C4-2B (cell line): ENCODE measurements around the gene RADIL.
"Not testable (repeated sequence)": the region's sequence is repeated elsewhere in the genome, so short reads cannot be mapped to it uniquely, and the experiment has no call there.

Experiments used
- H3K27ac ChIP-seq: fragments of 450-650 bp; 2 replicates; pipeline ENCODE4 v1.5.1; 2017
- ZFX ChIP-seq: fragments of 450-650 bp; IDR thresholded peaks from 2 replicates; pipeline ENCODE4 v1.6.1; 2017
- TF ChIP-seq, protein P1 (sequence below): fragments of 450-650 bp; conservative IDR thresholded peaks from 2 replicates; pipeline ENCODE4 v1.5.1; 2017; ENCODE audit warnings: mild to moderate bottlenecking

Gene RADIL

DNA sequence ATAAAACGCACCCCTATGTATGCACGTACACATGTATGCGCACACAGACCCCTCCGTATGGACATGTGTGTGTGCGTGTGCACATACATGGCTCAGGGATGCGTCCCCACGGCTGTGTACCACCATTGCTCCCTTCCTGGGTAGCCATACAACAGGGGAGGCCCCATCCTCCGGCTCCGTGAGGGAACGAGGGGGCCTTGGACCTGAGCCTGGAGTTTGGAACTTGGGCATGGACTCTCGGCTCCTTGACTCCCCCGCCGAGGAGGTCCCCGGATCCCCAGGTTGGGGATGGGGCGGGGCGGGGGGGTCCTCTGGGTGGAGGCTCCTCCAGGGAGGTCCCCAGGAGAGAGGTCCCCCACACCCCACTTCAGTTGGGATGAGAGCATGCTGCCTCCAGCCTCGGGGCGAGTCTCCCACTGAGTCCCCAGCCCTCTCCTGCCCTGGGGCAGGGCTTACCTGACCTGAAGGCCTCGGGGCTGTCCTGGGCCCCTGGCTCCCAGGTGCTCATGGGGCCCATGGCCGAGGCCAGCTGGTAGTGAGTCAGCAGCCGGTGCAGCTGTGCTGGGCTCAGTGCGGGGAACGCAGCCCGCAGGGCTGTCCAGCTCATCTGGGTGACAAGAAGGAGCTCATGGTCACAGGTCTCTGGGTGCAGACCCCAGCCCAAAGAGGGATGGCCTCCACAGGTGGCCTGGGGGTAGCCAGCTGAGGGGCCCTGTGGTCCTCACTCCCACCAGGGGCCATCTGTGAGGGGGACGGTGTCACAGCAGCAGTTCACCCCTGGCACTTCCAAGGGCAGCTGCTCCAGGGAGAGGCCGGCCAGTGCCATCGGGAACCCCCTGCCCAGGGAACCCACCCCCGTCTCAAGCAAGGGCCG lies 78.2 kb downstream of the RADIL start:
- H3K27ac ChIP-seq = no peak overlapping the region
- TF ChIP-seq, protein P1, sequence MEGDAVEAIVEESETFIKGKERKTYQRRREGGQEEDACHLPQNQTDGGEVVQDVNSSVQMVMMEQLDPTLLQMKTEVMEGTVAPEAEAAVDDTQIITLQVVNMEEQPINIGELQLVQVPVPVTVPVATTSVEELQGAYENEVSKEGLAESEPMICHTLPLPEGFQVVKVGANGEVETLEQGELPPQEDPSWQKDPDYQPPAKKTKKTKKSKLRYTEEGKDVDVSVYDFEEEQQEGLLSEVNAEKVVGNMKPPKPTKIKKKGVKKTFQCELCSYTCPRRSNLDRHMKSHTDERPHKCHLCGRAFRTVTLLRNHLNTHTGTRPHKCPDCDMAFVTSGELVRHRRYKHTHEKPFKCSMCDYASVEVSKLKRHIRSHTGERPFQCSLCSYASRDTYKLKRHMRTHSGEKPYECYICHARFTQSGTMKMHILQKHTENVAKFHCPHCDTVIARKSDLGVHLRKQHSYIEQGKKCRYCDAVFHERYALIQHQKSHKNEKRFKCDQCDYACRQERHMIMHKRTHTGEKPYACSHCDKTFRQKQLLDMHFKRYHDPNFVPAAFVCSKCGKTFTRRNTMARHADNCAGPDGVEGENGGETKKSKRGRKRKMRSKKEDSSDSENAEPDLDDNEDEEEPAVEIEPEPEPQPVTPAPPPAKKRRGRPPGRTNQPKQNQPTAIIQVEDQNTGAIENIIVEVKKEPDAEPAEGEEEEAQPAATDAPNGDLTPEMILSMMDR = no peak
- TF ChIP-seq ZFX = no peak

DNA sequence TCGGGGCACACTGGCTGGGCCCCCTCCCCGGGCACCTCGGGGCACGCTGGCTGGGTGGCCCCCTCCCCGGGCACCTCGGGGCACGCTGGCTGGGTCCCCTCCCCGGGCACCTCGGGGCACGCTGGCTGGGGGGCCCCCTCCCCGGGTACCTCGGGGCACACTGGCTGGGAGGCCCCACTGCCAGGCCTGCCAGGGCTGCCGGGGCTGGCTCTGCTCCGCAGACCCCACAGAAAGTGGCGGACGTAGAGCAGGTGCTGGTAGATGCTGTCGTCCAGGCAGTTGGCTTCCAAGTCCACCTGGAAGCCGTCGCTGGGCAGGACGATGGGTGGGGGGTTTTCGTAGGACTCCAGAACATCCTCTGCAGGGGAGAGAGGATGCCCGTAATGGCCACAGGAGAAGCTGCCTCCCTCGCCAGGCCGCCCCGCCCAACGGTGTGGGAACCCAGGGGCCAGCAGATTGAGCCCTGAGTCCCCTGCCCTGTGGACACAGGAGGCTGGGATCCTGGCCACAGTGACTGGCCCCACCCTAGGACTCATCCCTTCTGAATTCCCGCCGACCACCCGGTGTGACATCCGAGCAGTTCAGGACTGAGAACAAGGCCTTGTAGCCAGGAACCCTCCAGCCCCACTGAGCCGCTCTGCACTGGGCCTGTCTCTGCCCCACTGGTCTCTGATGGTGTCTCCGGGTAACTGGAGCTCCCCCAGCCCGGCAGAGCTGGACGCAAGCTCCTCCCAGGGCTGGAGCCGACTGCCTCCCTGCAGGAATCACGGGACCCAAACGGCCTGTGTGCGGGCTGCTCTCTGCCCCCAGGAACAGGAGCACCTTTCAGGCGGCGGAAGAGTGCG lies 79.9 kb downstream of the RADIL start:
- no peak for TF ChIP-seq ZFX
- H3K27ac ChIP-seq = no peak overlapping the region

DNA sequence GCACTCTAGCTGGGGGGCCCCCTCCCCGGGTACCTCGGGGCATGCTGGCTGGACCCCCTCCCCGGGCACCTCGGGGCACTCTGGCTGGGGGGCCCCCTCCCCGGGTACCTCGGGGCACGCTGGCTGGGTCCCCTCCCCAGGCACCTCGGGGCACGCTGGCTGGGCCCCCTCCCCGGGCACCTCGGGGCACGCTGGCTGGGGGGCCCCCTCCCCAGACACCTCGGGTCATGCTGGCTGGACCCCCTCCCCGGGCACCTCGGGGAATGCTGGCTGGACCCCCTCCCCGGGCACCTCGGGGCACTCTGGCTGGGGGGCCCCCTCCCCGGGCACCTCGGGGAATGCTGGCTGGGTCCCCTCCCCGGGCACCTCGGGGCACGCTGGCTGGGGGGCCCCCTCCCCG lies 80.9 kb downstream of the RADIL start:
- not testable (repeated sequence) for H3K27ac ChIP-seq

DNA sequence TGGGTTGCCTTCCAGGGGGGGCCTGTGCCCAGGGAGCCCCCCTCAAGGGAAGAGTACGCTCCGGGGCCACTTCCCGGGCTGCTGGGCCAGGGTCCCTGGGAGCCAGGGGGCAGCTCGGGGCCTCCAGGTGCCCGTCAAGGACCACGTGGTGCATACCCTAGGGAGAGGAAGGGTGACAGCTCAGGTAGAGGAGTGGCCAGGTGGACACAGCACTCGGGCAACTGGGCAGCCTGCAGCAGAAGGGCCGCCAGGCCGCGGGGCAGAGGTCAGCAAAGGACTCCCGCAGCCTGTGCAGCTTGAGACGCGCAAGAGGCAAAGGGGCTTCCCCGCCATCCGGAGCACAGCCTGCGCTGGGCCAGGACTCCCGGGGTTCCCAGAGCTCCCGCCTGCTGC lies 81.7 kb downstream of the RADIL start:
- no peak overlapping the region for H3K27ac ChIP-seq
- no peak for TF ChIP-seq ZFX
- TF ChIP-seq, protein P1 = no peak

DNA sequence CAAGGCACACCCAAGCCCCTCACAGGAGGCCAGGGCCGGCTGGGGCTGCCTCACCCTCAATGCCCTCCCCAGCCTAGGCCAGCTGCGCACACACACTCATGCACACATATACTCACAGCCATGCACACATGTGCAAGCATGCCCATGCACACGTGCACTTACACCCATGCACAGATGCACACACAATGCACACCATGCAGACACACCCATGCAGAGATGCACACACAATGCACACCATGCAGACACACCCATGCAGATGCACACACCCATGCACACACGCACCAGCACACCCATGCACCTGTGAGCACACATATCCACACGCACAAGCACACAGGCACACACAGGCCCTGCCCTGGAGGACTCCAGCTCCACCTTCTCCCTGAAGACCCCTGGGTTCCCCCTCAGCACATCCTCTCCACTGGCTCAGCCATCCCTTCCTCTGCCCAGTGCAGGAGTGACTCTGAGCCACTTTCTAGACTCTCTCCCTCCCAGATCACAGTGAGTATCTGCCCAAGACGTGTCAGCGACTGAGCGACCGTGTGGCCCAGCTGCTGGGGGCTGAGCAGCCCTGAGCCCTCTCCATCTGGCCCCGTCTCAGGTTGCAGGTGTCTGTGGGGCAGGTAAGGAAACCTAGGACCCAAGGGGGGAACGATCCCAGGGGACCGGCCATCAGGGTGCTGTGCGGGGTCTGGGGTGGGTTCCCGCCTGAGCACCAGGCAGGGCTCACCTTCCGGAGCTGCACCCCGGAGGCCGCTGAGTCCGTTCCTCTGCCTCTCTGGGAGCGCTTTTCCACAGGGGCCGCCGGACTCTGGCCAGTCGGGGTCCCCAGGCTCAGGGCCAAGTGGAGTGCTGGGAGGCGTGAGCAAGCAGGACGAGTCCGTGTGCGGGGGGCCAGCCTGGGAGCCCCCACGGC lies 82.3 kb downstream of the RADIL start:
- TF ChIP-seq, protein P1 = no peak
- TF ChIP-seq ZFX = no peak
- H3K27ac ChIP-seq = no peak overlapping the region

DNA sequence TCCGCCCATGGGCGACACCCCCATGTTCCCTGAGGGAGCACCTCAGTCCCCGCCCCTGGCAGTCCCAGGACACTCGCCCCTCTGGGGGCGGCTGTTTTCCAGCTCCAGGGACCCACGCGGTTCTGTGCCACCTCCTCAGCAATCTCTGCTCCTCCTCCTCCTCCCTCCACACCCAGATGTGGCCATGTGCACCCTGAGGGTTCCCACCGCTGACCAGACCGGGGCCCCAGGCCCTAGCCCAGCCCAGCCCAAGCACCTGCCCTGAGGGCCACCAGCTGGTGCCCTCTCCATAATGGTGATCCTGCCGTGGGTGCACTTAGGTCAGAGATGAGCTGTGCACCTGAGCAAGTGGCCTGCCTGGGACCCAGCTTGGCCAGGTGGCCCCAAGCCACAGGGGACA lies 83.0 kb downstream of the RADIL start:
- no peak overlapping the region for H3K27ac ChIP-seq
- TF ChIP-seq, protein P1 = no peak
- TF ChIP-seq ZFX = no peak

DNA sequence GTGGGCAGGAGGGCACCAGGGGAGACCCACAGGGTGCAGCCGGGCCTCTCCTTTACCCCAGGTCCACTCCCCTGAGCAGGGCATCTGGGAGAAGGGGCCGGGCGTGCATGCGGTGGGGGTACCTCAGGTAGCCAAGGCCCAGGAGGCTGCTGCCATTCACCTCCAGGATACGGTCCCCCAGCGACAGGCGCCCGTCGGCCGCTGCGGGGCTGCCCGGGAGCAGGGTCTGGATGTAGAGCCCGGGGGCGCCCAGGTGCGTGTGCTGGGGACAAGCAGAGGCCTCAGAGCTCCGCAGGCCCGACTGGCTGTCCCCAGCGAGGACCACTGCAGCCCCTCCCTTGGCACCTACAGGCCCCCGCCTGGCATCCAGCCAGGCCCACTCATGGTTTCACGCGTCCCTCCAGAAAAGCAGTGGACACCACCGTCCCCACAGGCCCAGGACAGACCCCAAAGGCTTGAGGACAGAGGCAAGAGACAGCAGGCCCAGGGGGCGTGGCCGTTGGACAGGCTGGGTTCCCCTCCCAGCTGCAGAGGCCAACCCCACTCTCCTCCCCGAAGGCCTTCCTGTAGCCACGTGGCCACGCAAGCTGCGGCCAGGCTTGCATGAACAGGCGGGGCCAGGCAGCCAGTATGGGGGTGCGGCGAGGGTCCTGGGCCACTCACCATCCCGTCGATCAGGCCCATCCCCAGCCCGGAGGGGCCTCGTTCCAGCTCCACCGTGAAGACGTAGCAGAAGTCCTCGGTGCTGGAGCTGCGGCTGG lies 83.8 kb downstream of the RADIL start:
- no peak overlapping the region for H3K27ac ChIP-seq

More for the DNA sequence above, 83.8 kb downstream of the RADIL start:
- TF ChIP-seq, protein P1 = no peak
- TF ChIP-seq ZFX = no peak
